CMK (cell line): ENCODE measurements around the gene STPG3.
A peak's percentile ranks its signal among the peaks of the same experiment; 100 is the strongest.
"Not testable (repeated sequence)": the region's sequence is repeated elsewhere in the genome, so short reads cannot be mapped to it uniquely, and the experiment has no call there.

Source experiments
- DNase-seq: peaks from one replicate; pipeline ENCODE4 v3.0.0-alpha.2; 2010; ENCODE audit warnings: low read depth

Gene STPG3

DNA sequence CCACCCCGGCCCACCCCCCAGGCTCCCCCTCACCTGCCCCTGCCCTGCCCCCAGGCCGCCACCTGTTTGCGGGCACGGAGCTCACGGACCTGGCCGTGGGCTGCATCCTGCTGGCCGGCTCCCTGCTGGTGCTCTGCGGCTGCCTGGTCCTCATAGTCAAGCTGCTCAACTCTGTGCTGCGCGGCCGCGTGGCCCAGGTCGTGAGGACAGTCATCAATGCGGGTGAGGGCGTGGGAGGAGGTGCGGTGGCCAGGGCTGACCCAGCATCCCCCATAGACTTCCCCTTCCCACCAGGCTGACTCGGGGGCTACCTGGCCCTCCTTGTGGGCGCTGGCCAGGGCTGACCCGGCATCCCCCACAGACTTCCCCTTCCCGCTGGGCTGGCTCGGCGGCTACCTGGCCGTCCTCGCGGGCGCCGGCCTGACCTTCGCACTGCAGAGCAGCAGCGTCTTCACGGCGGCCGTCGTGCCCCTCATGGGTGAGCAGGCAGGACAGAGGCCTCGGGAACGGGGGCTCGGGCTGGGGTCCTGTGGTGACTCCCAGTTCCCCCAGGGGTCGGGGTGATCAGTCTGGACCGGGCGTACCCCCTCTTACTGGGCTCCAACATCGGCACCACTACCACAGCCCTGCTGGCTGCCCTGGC lies 16.9 kb upstream of the STPG3 start:
- DNase-seq, result no peak

DNA sequence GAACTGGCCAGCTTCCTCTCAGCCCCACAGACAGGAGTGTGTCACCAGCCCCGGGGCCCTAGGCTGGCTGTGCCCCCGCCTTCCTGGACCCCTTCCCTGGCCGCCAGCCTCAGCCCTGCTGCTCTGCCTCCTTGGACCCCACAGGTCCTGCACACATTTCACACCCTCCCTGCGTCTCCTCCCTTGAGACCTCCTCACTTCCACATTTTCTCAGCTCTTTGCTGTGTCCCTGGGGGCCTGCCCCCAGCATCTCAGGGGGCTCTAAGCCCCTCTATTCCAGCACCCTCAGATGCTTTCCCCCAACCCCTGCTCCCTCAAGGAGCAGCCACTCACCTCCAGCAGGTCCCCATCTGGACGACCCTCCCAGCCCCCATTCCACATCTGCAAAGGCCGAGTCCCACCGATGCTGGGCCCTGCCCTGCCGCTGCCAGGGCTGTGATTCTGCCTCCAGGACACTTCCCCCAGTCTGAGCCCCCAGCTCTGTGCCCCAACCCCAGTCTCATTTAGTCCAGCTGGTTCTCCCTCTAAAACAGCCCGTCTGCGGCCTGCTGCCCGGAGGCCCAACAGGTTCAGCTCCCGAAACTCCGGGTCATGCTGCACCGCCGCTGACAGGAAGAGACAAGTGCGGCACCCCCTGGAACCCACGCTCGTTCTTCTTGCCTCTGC lies 16.2 kb upstream of the STPG3 start:
- DNase-seq, result no peak

DNA sequence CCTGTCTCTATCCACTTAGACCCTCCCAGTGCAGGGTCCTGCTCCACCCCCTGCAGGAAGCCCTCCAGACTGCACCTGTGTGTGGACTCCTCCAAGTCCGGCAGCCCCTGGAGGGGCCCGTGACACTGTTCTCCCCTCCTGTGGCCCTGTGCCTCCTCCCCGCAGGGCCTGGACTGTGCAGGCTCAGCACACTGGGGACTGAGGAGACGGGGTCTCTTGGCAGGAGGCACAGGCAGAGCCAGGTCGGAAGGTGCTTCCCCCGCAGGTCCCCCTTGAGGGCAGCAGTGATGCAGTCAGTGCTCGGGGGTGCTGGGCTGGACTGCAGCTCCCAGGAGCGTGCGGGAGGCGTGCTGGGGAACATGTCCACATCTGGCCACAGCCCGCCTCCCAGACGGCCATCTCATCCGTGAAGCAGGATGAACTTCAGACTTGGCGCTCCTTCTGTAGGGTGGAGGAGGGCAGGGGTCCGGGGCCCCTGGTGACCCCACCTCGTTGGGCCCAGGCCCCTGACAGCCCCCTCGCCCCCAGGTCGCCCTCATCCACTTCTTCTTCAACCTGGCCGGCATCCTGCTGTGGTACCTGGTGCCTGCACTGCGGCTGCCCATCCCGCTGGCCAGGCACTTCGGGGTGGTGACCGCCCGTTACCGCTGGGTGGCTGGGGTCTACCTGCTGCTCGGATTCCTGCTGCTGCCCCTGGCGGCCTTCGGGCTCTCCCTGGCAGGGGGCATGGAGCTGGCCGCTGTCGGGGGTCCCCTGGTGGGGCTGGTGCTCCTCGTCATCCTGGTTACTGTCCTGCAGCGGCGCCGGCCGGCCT lies 15.5 kb upstream of the STPG3 start:
- no peak for DNase-seq

DNA sequence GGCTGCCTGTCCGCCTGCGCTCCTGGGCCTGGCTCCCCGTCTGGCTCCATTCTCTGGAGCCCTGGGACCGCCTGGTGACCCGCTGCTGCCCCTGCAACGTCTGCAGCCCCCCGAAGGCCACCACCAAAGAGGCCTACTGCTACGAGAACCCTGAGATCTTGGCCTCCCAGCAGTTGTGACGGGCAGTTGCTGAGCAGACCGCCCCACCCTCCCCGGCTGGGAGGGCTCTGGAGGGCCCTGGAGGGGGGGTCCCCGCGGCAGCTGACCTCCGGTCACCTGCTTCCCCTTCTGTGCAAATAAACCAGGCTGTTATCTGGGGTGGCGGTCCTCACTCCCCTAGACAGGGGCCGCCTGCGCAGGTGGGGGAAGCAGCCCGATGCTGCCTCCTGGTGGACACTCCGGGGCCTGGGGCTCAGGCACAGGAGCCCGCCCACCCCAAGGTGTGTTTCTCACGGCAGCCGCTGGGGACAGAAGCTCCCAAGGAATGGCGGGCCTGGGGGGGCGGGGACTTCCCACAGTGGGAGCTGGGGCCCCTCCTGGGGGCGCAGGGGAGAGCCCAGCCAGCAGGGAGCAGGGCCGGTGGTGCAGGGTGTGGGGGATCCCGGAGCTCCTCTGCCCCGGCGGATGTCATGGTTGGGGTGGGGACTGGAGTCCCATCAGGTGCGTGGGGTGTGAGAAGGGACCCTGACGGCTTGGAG lies 14.7 kb upstream of the STPG3 start:
- peak; percentile 93 for DNase-seq

DNA sequence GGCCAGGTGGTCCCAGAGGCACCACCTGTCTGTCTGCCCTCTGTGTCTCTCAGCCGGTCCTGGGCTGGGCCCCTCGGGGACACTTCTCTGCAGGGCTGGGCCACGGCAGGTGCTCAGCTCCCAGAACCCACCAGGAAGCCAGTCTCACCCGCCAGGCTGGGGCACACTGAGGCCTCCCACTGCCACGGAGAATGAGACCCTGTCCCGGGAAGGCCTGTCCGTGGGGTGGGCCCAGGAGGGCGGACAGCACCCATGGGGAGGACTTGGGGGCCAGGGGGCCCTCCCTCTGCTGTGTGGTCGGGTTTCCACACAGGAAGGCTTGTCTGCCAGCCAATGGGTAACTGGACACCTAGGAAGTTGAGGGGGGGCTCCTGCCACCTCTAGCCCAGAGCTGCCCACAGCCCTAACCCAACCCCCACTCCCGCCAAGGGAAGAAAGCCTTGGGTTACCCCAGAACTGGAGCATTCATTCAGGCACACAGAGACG lies 14.1 kb upstream of the STPG3 start:
- DNase-seq, result no peak

DNA sequence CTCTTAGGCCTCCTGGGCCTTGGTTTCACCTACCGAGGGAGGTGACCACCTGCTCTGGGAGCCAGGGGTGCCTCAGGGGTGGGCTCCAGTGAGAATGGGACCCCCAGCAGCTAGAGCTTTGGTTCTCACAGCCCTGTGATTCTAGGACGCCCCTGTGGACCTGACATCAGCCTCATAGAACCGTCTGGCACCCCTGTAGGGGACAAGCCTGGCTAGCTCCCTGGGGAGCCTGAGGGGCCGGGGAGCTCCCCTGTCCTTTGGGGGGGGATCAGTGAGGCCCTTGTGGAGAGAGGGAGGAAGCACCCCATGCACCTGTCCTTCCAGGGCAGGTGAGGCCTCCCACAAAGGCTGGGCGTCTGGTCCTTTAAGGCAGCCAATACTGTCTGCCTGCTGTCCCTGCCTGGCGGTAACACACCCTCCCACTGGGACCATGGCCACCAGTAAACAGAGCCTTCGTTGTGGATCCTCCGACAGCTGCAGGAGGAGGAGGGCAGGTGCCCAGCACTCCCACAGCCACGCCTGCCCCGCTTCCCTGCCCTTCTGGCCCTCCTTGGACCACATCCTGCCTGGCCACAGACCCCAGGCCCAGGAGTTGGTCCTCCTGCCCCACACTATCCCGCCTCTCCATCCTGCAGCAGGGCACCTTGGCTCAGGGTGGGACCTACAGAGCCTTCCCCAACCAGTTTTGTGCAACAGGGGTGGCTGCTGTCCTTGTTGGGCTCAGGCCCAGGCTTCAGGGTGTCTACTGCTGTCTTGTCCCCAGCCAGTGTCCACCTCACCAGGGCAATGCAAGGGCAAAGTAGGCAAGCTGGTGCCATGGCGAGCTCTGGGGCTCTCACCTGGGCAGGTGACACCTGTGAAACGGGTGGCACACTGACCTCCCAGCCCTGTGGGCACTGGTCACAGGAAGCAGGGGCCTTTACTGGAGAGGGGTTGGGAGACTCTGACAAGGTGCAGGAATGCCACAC lies 13.0 kb upstream of the STPG3 start:
- no peak for DNase-seq

DNA sequence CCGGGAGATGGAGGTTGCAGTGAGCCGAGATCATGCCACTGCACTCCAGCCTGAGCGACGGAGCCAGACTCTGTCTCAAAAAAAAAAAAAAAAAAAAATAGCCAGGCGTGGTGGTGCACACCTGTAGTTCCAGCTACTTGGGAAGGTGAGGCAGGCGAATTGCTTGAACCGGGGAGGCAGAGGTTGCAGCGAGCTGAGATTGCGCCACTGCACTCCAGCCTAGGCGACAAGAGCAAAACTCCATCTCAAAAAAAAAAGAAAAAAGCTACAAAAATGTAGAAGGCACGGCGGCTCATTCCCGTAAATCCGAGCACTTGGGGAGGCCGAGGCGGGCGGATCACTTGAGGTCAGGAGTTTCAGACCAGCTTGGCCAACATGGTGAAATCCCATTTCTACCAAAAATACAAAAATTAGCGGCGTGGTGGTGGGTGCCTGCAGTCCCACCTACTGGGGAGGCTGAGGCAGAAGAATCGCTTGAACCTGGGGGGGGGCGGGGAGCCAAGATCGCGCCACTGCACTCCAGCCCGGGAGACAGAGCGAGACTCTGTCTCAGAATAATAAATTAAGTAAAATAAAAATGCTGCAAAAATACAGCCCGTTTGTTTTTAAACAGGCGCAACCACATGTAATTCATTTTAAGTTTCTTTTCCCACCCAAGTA lies 11.4 kb upstream of the STPG3 start:
- DNase-seq, result not testable (repeated sequence)

DNA sequence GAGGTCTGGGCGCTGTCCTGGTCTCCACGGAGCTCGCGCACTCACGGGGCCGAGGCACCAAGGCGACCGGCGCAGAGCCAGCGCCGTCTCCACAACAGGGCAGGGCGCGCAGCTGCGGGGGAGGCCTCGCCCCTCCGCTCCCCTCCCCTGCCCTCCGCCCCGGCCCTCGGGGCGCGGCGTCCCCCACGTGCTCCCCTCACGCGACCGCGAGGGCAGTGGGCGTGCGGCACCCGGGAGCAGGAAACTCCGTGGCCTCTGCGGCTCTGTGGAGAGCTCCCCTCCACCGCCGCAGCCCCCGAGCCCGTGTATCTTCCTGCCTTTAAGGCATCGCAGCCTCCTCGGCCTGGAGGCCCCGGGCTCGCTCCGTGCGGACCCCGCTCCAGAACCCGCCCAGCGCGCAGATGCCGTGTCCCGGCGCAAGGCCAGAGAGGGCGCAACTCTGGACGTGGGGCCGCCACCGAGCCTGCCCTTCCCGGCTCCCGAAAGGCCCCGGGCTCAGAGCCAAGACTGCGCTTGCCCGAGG lies 10.7 kb upstream of the STPG3 start:
- DNase-seq, result peak; percentile 70

DNA sequence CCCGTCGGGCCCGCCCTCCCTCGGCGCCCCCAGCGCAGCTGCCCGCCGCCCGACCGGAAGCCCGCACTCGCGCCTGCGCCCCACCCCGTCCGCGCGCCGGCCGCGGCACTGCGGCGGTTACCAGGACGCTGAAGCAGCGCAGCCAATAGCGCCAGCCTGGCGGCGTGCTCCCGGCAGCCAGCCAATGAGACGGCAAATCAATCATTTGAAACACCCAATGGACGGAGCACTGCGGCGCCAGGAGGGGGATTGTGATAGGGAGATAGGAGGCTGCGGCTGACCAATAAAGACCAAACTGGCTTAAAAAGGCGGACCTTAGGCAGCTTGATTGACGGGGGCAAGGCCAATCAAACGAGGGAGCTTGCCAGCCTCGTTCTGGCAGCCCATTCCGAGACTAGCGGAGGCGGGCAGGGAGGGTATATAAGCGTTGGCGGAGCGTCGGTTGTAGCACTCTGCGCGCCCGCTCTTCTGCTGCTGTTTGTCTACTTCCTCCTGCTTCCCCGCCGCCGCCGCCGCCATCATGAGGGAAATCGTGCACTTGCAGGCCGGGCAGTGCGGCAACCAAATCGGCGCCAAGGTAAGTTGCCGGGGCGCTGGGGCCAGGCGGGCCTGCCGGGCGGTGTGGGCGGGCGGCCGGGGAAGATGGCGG lies 10.1 kb upstream of the STPG3 start, which contains the start of gene TUBB4B:
Gene TUBB4B (plus strand): TSS at position 447 of the 649 bp plus-strand sequence. CDS start 74 bp downstream, at position 521.
- peak; percentile 100 for DNase-seq

DNA sequence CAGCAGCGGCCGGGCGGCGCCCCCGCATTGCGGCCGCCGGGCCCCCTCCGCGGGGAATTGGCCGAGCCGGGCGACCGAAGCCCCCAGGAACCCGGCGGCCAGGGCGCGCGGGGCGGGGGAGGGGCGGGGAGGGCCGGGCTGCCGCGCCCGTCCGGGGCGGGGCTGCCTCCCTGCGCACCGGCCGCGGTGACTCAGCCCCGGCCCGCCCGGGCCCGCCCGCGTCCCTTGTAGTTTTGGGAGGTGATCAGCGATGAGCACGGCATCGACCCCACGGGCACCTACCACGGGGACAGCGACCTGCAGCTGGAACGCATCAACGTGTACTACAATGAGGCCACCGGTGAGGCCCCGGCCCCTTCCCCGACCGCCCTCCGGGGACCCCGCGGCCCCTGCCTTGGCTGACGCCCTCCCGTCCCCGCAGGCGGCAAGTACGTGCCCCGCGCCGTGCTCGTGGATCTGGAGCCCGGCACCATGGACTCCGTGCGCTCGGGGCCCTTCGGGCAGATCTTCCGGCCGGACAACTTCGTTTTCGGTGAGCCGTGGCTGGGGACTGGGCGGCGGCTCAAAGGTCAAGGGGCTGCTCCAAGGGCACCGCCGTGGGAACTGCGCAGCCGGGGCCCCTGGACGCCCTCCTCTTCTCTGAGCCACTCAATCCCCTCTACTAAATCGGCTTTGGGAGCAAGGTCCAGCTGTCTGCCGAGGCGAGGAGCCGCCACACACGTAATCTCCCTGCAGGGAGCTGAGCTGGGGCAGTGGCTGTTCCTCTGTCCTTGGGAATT lies 9.4 kb upstream of the STPG3 start:
- no peak for DNase-seq

DNA sequence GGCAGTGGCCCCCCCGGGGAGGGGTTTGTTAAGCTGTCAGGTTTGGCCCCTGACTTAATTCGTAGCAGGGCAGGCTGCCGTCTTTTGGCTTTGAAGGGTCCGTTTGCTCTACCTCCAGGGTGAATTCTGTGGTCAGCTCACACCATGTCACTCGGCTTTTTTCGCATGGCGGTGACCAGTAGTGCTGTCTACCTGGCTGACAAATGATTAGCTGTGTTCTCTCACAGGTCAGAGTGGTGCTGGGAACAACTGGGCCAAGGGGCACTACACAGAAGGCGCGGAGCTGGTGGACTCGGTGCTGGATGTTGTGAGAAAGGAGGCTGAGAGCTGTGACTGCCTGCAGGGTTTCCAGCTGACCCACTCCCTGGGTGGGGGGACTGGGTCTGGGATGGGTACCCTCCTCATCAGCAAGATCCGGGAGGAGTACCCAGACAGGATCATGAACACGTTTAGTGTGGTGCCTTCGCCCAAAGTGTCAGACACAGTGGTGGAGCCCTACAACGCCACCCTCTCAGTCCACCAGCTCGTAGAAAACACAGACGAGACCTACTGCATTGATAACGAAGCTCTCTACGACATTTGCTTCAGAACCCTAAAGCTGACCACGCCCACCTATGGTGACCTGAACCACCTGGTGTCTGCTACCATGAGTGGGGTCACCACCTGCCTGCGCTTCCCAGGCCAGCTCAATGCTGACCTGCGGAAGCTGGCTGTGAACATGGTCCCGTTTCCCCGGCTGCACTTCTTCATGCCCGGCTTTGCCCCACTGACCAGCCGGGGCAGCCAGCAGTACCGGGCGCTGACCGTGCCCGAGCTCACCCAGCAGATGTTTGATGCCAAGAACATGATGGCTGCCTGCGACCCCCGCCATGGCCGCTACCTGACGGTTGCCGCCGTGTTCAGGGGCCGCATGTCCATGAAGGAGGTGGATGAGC lies 8.6 kb upstream of the STPG3 start:
- DNase-seq, result no peak

DNA sequence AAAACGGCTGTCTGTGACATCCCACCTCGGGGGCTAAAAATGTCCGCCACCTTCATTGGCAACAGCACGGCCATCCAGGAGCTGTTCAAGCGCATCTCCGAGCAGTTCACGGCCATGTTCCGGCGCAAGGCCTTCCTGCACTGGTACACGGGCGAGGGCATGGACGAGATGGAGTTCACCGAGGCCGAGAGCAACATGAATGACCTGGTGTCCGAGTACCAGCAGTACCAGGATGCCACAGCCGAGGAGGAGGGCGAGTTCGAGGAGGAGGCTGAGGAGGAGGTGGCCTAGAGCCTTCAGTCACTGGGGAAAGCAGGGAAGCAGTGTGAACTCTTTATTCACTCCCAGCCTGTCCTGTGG lies 7.8 kb upstream of the STPG3 start:
- not testable (repeated sequence) for DNase-seq

DNA sequence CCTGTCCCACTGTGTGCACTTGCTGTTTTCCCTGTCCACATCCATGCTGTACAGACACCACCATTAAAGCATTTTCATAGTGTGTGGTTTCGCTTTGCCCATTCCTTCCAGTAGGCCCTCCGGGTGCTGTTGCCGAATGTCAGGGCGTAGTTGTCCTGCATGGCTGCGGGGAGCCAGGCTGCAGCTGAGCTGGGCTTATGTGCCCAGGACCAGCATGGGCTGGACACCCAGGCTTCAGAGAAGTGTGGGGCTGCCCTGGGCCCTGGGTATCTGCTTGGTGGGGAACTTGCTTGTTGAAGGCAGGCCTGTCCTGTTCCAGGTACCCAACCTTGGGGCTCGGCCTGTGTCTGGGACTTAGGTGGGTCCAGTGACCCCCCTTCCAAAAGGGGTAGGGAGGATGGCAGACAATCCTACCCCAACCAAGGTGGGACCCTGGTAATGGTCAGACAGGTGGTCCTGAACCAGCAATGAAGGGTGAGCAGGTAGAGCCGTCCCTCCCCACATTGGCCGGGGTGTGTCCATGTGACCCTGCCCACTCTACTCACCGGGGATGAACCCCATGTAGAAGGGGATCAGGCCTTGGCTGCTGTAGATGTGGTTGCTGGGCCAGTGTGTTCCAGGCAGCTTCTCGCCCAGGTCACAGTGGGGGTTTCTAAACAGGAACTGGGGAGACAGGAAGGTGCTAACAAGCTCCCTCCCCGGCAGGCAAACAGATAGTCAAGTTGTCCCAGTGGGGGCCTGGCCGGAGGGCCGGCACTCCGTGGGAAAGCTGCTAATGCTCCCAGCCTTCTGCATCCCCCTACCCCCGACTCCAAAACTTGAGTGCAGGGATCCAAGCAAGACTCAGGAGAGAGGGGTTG lies 7.2 kb upstream of the STPG3 start:
- DNase-seq, result no peak

DNA sequence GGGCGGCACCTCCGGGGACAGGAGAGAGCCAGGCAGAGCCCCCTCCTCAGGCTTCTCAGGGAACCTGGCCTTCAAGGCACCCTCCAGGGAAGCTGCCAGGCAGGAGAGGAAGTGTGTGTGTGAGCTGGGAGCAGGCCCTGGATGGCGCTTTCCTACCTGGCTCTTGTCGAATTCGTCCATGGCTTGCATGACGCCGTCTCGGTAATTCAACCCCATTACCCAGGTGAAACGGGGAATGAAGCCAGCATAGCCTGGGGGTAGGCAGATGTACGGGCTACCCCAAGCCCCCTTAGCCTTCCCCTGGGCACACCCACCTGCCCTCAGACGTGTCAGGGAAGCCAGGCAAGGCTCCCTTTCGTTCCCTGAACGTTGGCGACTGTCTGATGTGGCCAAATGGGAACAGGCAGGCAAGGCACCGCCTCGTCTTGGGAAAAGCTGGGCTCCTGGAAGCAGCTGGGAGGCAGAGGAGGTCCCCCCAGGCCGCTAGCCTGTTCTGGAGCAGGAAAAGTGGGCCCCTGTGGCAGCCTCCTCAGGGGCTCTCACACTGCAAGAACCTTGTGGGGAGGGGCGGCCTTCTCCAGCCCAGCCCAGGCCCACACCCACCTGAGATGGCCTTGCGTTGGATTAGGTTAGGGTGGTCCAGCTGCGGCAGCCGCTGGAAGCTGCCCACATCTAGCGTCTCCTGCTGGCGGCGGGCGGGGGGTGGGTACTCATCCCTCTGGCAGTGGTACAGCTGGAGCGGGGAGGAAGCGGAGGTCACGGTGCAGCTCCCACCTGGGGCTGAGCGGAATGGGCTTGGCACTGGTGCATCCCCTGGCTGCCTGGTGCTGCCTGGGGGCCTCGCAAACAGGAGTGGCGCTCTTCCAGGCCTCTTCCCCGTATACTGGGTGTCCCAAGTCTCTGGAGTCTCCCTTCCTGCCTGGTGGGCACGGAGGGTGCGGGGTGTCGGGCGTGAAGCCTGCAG lies 6.3 kb upstream of the STPG3 start:
- no peak for DNase-seq
